Caco-2 (cell line): ENCODE results near the gene ZNF169. TPM values are rescaled to one million over a fixed set of nuclear protein-coding genes. Genes with fewer than 3 reads are reported as not detected.
"Not testable (repeated sequence)": the region's sequence is repeated elsewhere in the genome, so short reads cannot be mapped to it uniquely, and the experiment has no call there.

Experiments used
- BruUV-seq: library from RNA; stranded (reverse); fragments of 400-500 nt; replicated peaks from 2 replicates; lab custom pipeline; 2021; lab: Mats Ljungman, UMichigan
- CTCF ChIA-PET: fragments of 300-600 bp; sonication (Branson Sonifier 250); formaldehyde crosslinking; loops from one replicate; lab custom pipeline; 2022; ENCODE audit warnings: antibody characterized with exemption; lab: Charles Lee
- POLR2A ChIA-PET: fragments of 300-600 bp; sonication (Branson Sonifier 250); formaldehyde crosslinking; loops from one replicate; lab custom pipeline; 2022; ENCODE audit warnings: antibody characterized with exemption; lab: Charles Lee
- DNase-seq, 2 experiments: peaks; one replicate each; pipeline versions ENCODE4 v3.0.0 to v3.0.0-alpha.2; 2020 to 2022
- H3K27me3 ChIP-seq: replicated peaks from 2 replicates; pipeline ENCODE4 v1.6.0; 2011; ENCODE audit warnings: low read length; ENCODE audit not compliant: control insufficient read depth, insufficient read depth
- H3K36me3 ChIP-seq: 2 replicates; pipeline ENCODE4 v1.5.1; 2011; ENCODE audit warnings: low read length; ENCODE audit not compliant: control insufficient read depth, insufficient read depth
- H3K4me1 ChIP-seq: fragments of 250-450 bp; sonication (Bioruptor Pico); 2 replicates; pipeline ENCODE4 v1.5.1; 2020; ENCODE audit warnings: mild to moderate bottlenecking
- H3K4me3 ChIP-seq: 2 replicates; pipeline ENCODE4 v1.5.1; 2011; ENCODE audit warnings: low read depth, mild to moderate bottlenecking, control low read depth, low read length
- H3K9me3 ChIP-seq: fragments of 250-450 bp; sonication (Bioruptor Pico); 2 replicates; pipeline ENCODE4 v1.5.1; 2020; ENCODE audit warnings: mild to moderate bottlenecking, moderate library complexity
- H3K27ac Mint-ChIP-seq: one replicate; pipeline ENCODE4 v1.8.0; 2022; ENCODE audit warnings: mixed read lengths; ENCODE audit not compliant: unreplicated experiment
- H3K27me3 Mint-ChIP-seq: one replicate; pipeline ENCODE4 v1.8.0; 2022; ENCODE audit warnings: mixed read lengths; ENCODE audit not compliant: insufficient read depth, unreplicated experiment
- H3K36me3 Mint-ChIP-seq: one replicate; pipeline ENCODE4 v1.8.0; 2022; ENCODE audit warnings: mild to moderate bottlenecking, mixed read lengths; ENCODE audit not compliant: insufficient read depth, unreplicated experiment
- H3K4me1 Mint-ChIP-seq: one replicate; pipeline ENCODE4 v1.8.0; 2022; ENCODE audit warnings: low read depth, mixed read lengths; ENCODE audit not compliant: unreplicated experiment
- H3K4me3 Mint-ChIP-seq: one replicate; pipeline ENCODE4 v1.8.0; 2022; ENCODE audit warnings: mild to moderate bottlenecking, moderate library complexity, mixed read lengths; ENCODE audit not compliant: unreplicated experiment
- H3K9me3 Mint-ChIP-seq: one replicate; pipeline ENCODE4 v1.8.0; 2022; ENCODE audit warnings: mixed read lengths; ENCODE audit not compliant: unreplicated experiment
- intact Hi-C: fragments of 100-400 bp; cut with micrococcal nuclease; formaldehyde crosslinking; loops from one replicate; pipeline ENCODE4 v1.10.0; 2022; ENCODE audit not compliant: unreplicated experiment
- total RNA-seq: library from RNA; stranded (reverse); gene quantifications from 2 replicates; pipeline ENCODE4 v1.2.3, GENCODE V29; 2022

The ZNF169 gene
- total RNA-seq, 1 experiment from 2014 or later: 3.7 TPM

- CTCF ChIA-PET, H3K4me3 ChIP-seq, H3K9me3 ChIP-seq, intact Hi-C loops, H3K27me3 ChIP-seq, H3K36me3 ChIP-seq, H3K27ac Mint-ChIP-seq, BruUV-seq, H3K9me3 Mint-ChIP-seq, H3K27me3 Mint-ChIP-seq, POLR2A ChIA-PET, H3K4me3 Mint-ChIP-seq, H3K4me1 ChIP-seq, H3K36me3 Mint-ChIP-seq, H3K4me1 Mint-ChIP-seq, DNase-seq: not testable (repeated sequence)
Measured at GRCh38 chr9:94322342-94322940, 63.3 kb downstream of the ZNF169 start.

- H3K36me3 Mint-ChIP-seq, H3K4me3 Mint-ChIP-seq, H3K27me3 ChIP-seq, H3K4me1 Mint-ChIP-seq, H3K36me3 ChIP-seq, H3K27me3 Mint-ChIP-seq, H3K4me1 ChIP-seq, BruUV-seq, CTCF ChIA-PET, H3K4me3 ChIP-seq, intact Hi-C loops, H3K27ac Mint-ChIP-seq, H3K9me3 Mint-ChIP-seq, POLR2A ChIA-PET, H3K9me3 ChIP-seq, DNase-seq: not testable (repeated sequence)
Measured at GRCh38 chr9:94323153-94323798, 64.2 kb downstream of the ZNF169 start.

GRCh38 chr9:94325583-94325982 lies 66.5 kb downstream of the ZNF169 start:
- H3K4me1 Mint-ChIP-seq, H3K9me3 ChIP-seq, POLR2A ChIA-PET: not testable (repeated sequence)

GRCh38 chr9:94328544-94328943 lies 69.4 kb downstream of the ZNF169 start, which contains the start of gene NUTM2F:
Gene NUTM2F, minus strand, starts transcription at chr9:94328644. Its CDS starts 21 bp downstream, at chr9:94328623.
- BruUV-seq, H3K4me3 Mint-ChIP-seq, H3K4me1 ChIP-seq, intact Hi-C loops, H3K4me3 ChIP-seq, H3K9me3 Mint-ChIP-seq, H3K27me3 Mint-ChIP-seq, DNase-seq, H3K27ac Mint-ChIP-seq, H3K27me3 ChIP-seq, POLR2A ChIA-PET, CTCF ChIA-PET, H3K4me1 Mint-ChIP-seq, H3K36me3 ChIP-seq, H3K36me3 Mint-ChIP-seq, H3K9me3 ChIP-seq: not testable (repeated sequence)

More at GRCh38 chr9:94325583-94325982, 66.5 kb downstream of the ZNF169 start:
- H3K27me3 ChIP-seq, DNase-seq, H3K27ac Mint-ChIP-seq, intact Hi-C loops, H3K27me3 Mint-ChIP-seq, H3K36me3 Mint-ChIP-seq, H3K4me3 Mint-ChIP-seq, H3K4me3 ChIP-seq, BruUV-seq, H3K9me3 Mint-ChIP-seq, H3K36me3 ChIP-seq, CTCF ChIA-PET, H3K4me1 ChIP-seq: not testable (repeated sequence)

GRCh38 chr9:94336445-94336844 lies 77.3 kb downstream of the ZNF169 start:
- POLR2A ChIA-PET, H3K4me1 ChIP-seq, DNase-seq, H3K27me3 Mint-ChIP-seq, H3K4me1 Mint-ChIP-seq, H3K4me3 Mint-ChIP-seq, CTCF ChIA-PET, BruUV-seq, H3K9me3 ChIP-seq, H3K4me3 ChIP-seq, H3K36me3 ChIP-seq, intact Hi-C loops, H3K27ac Mint-ChIP-seq, H3K27me3 ChIP-seq, H3K36me3 Mint-ChIP-seq, H3K9me3 Mint-ChIP-seq: not testable (repeated sequence)

- H3K4me3 Mint-ChIP-seq, BruUV-seq, CTCF ChIA-PET, H3K36me3 ChIP-seq, H3K9me3 Mint-ChIP-seq, H3K36me3 Mint-ChIP-seq, DNase-seq, POLR2A ChIA-PET, intact Hi-C loops, H3K27me3 Mint-ChIP-seq, H3K27ac Mint-ChIP-seq, H3K9me3 ChIP-seq, H3K4me1 Mint-ChIP-seq, H3K4me3 ChIP-seq, H3K4me1 ChIP-seq, H3K27me3 ChIP-seq: not testable (repeated sequence)
Measured at GRCh38 chr9:94338723-94339122, 79.6 kb downstream of the ZNF169 start.

- intact Hi-C loops: not testable (repeated sequence)
Measured at GRCh38 chr9:94339657-94340056, 80.6 kb downstream of the ZNF169 start.

More at GRCh38 chr9:94339657-94340056, 80.6 kb downstream of the ZNF169 start:
- H3K27me3 ChIP-seq, H3K27ac Mint-ChIP-seq, H3K36me3 ChIP-seq, H3K4me1 ChIP-seq, BruUV-seq, H3K9me3 ChIP-seq, POLR2A ChIA-PET, DNase-seq, H3K4me3 Mint-ChIP-seq, H3K27me3 Mint-ChIP-seq, CTCF ChIA-PET, H3K9me3 Mint-ChIP-seq, H3K36me3 Mint-ChIP-seq, H3K4me3 ChIP-seq, H3K4me1 Mint-ChIP-seq: not testable (repeated sequence)
